DMS114 treated with DMSO at 0.1 percent for 48 hours (cell line): Measurements from ENCODE around the gene FGF12.

Experiments used
- DNase-seq: peaks from one replicate; lab custom pipeline; 2025; ENCODE audit not compliant: unreplicated experiment; lab: John Stamatoyannopoulos, UW

The FGF12 gene

GRCh38 chr3:192130534-192131132 lies 596.7 kb downstream of the FGF12 start:
- peak; percentile 57 for DNase-seq

DNA sequence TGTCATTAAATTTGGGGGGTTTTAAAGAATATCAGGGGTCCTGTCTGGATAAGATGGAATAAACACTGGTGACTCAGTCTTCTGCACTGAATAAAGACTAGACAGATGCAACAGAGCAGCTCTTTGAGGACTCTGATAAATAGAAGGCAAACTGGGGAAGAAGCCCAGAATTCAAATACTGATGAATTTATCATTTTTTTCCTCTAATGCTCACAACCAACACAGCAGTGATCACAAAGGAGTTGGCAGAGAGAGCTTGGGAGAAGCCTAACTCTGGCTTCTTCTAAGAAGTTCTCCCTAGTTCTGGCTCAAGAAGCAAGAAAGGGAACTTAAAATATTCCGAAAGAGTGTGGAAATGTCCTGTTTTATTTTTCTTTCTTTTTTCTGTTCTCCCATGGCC lies 597.8 kb downstream of the FGF12 start:
- no peak for DNase-seq

- DNase-seq: no peak
Measured at GRCh38 chr3:192128922-192129321, 598.4 kb downstream of the FGF12 start.

GRCh38 chr3:192128060-192128459 lies 599.3 kb downstream of the FGF12 start:
- no peak for DNase-seq

DNA sequence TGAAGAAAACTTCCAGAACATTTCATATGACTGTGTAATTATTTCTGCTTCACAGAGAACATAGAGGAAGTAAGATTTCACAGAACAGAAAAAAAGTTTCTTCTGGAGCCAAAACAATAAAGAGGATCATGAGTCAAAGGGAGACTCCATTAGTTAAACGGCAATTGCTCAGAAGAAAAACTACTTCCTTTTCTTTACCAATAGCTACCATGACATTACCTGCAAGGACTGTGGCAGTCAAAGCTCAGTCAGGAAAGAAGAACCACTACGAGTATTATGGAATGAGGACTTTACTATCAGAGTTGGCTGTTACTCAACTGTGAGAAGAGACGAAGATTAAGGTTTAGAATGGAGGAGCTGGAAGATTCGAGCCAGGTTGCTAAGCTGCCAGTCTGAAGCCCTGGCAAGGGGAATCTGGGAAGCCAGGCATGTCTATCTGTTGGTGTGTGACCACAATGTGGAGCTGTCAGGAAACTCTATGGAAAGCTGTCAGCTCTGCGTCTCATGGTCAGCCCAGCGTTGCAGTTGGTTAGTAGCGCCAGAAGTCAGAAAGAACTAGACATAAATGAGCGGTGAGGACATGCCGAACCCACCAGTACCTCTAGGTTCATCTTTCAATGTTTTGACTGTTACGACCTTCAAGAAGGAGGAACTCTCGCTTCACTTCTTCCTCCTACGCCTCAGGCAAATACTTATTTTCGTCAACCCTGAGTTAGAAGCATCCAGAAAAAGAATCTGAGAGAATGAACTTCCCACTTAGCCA lies 604.3 kb downstream of the FGF12 start:
- DNase-seq: no peak

GRCh38 chr3:192121923-192122322 lies 605.4 kb downstream of the FGF12 start:
- DNase-seq: no peak

DNA sequence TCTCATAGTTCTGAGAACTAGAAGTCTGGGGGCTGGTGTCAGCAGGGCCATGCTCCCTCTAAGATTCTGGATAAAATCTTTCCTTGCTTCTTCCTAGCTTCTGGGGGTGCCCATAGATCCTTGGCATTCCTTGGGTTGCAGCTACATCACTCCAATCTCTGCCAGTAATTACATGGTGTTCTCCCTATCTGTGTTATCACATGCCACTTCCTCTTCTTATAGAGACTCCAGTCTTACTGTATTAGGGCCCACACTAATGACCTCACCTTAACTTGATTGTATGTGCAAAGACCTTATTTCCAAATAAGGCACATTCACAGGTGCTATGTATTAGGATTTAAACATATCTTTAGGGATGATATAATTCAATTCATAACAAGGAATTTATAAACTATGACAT lies 618.5 kb downstream of the FGF12 start:
- DNase-seq: no peak

GRCh38 chr3:192106543-192106942 lies 620.8 kb downstream of the FGF12 start:
- no peak for DNase-seq

DNA sequence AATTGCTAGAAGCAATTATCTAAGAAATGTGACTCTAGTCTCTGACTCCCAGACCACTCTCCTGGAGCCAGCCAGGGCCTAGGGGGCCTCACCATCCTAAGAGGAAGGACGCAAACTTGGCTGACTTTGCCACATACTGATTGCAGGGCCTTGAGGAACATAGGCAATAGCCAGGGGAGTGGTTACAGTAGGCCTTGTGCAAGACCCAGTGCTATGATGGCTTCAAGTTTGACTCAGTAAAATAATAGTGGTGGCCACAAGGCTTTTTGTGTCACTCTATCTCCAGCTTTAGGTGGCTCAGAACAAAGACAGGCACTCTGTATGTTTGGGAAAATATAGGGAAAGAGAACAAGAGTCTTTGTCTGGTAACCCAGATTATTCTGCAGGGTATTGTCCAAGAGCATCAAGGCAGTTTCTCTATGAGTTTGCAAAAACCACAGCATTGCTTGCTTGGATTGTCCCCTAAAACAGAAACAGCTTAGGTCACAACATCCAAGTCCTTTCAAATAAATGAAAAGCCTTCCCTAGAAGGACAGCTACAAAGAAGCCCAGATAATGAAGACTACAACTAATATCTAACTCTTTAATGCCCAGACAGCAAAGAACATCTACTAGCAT lies 634.8 kb downstream of the FGF12 start:
- DNase-seq: no peak

- DNase-seq: no peak
Measured at GRCh38 chr3:192091831-192092230, 635.5 kb downstream of the FGF12 start.

DNA sequence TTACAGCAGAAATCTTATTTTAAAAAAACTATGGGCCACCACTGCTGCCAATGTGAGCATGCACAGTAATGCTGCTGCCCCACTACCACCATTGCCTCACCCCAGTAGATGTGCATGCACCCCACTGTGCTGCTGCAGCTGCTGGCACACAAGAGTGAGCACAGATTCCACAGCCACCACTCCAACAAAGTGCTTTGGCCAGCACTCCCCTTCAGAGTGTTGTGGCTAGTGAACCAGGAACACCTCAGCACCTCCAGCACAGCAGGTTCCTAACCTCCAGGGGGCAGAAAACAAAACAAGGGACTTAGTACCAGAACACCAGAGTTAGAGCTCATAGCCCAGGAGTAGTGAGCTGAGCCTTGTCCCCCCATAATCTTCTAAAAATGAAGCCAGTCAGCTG lies 636.8 kb downstream of the FGF12 start:
- no peak for DNase-seq
